Memory B cell (primary cell): Measurements from ENCODE around the gene NEK9.
A peak's percentile ranks its signal among the peaks of the same experiment; 100 is the strongest.

Experiments used
- ATAC-seq: fragments of 150-1000 bp; cut with Tn5 transposase; 2 replicates; pipeline ENCODE4 v1.10.0; 2021; ENCODE audit warnings: low read depth, mild to moderate bottlenecking, moderate library complexity
- DNase-seq, 2 donors: peaks; one replicate each; pipeline ENCODE4 v3.0.0; 2022; ENCODE audit warnings: low spot score in 2 of 2
- H3K27ac Mint-ChIP-seq: one replicate; pipeline ENCODE4 v1.8.0; 2022; ENCODE audit warnings: mild to moderate bottlenecking, moderate library complexity, mixed read lengths
- H3K27me3 Mint-ChIP-seq: one replicate; pipeline ENCODE4 v1.8.0; 2022; ENCODE audit warnings: mixed read lengths
- H3K36me3 Mint-ChIP-seq: one replicate; pipeline ENCODE4 v1.8.0; 2022; ENCODE audit warnings: mild to moderate bottlenecking, mixed read lengths
- H3K4me1 Mint-ChIP-seq: one replicate; pipeline ENCODE4 v1.8.0; 2022; ENCODE audit warnings: mixed read lengths
- H3K4me3 Mint-ChIP-seq: one replicate; pipeline ENCODE4 v1.8.0; 2022; ENCODE audit warnings: mild to moderate bottlenecking, moderate library complexity, mixed read lengths
- H3K9me3 Mint-ChIP-seq: one replicate; pipeline ENCODE4 v1.8.0; 2022; ENCODE audit warnings: mixed read lengths

The NEK9 gene

GRCh38 chr14:75109877-75110276 lies 17.0 kb downstream of the NEK9 start:
- DNase-seq (no peak), ATAC-seq (no peak)
- peaks cover 46% of the 10 kb centered on the region for H3K36me3 Mint-ChIP-seq
- H3K27ac Mint-ChIP-seq, result no peak overlapping the region
- no peaks in the 10 kb centered on the region for H3K27me3 Mint-ChIP-seq
- H3K4me1 Mint-ChIP-seq, result no peaks in the 10 kb centered on the region
- H3K9me3 Mint-ChIP-seq, result no peaks in the 10 kb centered on the region
- H3K4me3 Mint-ChIP-seq, result no peak overlapping the region

GRCh38 chr14:75107186-75107585 lies 19.7 kb downstream of the NEK9 start:
- Mint-ChIP-seq H3K9me3 (no peaks in the 10 kb centered on the region), H3K27ac (peak overlapping the region; percentile 45), H3K4me3 (no peak overlapping the region), H3K4me1 (no peaks in the 10 kb centered on the region), H3K27me3 (no peaks in the 10 kb centered on the region), H3K36me3 (peaks cover 49% of the 10 kb centered on the region)
- ATAC-seq (no peak), DNase-seq (no peak)

- ATAC-seq, result no peak
- no peaks in the 10 kb centered on the region for H3K27me3 Mint-ChIP-seq
- no peak overlapping the region for H3K4me3 Mint-ChIP-seq
- no peak overlapping the region for H3K27ac Mint-ChIP-seq
- no peaks in the 10 kb centered on the region for H3K4me1 Mint-ChIP-seq
- H3K9me3 Mint-ChIP-seq, result no peaks in the 10 kb centered on the region
- peaks cover 48% of the 10 kb centered on the region for H3K36me3 Mint-ChIP-seq
- no peak for DNase-seq
Observed at GRCh38 chr14:75101491-75101890, 25.4 kb downstream of the NEK9 start.

- no peak for ATAC-seq
- H3K36me3 Mint-ChIP-seq, result peaks cover 41% of the 10 kb centered on the region
Observed at GRCh38 chr14:75098682-75099081, 28.2 kb downstream of the NEK9 start.

GRCh38 chr14:75098212-75098611 lies 28.6 kb downstream of the NEK9 start:
- Mint-ChIP-seq H3K4me3 (no peak overlapping the region), H3K4me1 (no peaks in the 10 kb centered on the region), H3K9me3 (no peaks in the 10 kb centered on the region), H3K36me3 (peaks cover 39% of the 10 kb centered on the region), H3K27ac (no peak overlapping the region), H3K27me3 (no peaks in the 10 kb centered on the region)
- DNase-seq (no peak), ATAC-seq (no peak)

More at GRCh38 chr14:75098682-75099081, 28.2 kb downstream of the NEK9 start:
- no peaks in the 10 kb centered on the region for H3K4me1 Mint-ChIP-seq
- no peak for DNase-seq
- H3K27me3 Mint-ChIP-seq, result no peaks in the 10 kb centered on the region
- no peak overlapping the region for H3K27ac Mint-ChIP-seq
- H3K9me3 Mint-ChIP-seq, result no peaks in the 10 kb centered on the region
- no peak overlapping the region for H3K4me3 Mint-ChIP-seq

GRCh38 chr14:75096959-75097358 lies 29.9 kb downstream of the NEK9 start:
- Mint-ChIP-seq H3K4me3 (no peak overlapping the region), H3K9me3 (no peaks in the 10 kb centered on the region), H3K36me3 (peaks cover 35% of the 10 kb centered on the region), H3K27ac (no peak overlapping the region), H3K27me3 (no peaks in the 10 kb centered on the region), H3K4me1 (no peaks in the 10 kb centered on the region)
- ATAC-seq (no peak), DNase-seq (no peak)

- Mint-ChIP-seq H3K4me1 (no peaks in the 10 kb centered on the region), H3K27ac (no peak overlapping the region), H3K27me3 (no peaks in the 10 kb centered on the region), H3K4me3 (no peak overlapping the region), H3K9me3 (no peaks in the 10 kb centered on the region), H3K36me3 (peaks cover 35% of the 10 kb centered on the region)
- no peak for DNase-seq
- ATAC-seq, result peak; percentile 64
Observed at GRCh38 chr14:75095690-75096089, 31.2 kb downstream of the NEK9 start.

GRCh38 chr14:75094896-75095295 lies 32.0 kb downstream of the NEK9 start:
- Mint-ChIP-seq H3K27ac (no peak overlapping the region), H3K4me1 (no peaks in the 10 kb centered on the region), H3K4me3 (no peak overlapping the region), H3K27me3 (no peaks in the 10 kb centered on the region), H3K9me3 (no peaks in the 10 kb centered on the region), H3K36me3 (peaks cover 38% of the 10 kb centered on the region)
- ATAC-seq, result no peak
- no peak for DNase-seq

- ATAC-seq (no peak), DNase-seq (no peak)
- Mint-ChIP-seq H3K9me3 (no peaks in the 10 kb centered on the region), H3K4me1 (no peaks in the 10 kb centered on the region), H3K27ac (no peak overlapping the region), H3K36me3 (peaks cover 20% of the 10 kb centered on the region), H3K27me3 (no peaks in the 10 kb centered on the region), H3K4me3 (no peak overlapping the region)
Observed at GRCh38 chr14:75092698-75093097, 34.1 kb downstream of the NEK9 start.

- Mint-ChIP-seq H3K27me3 (no peaks in the 10 kb centered on the region), H3K36me3 (peaks cover 19% of the 10 kb centered on the region), H3K4me1 (no peaks in the 10 kb centered on the region), H3K27ac (no peak overlapping the region), H3K4me3 (no peak overlapping the region), H3K9me3 (no peaks in the 10 kb centered on the region)
- DNase-seq (no peak), ATAC-seq (no peak)
Observed at GRCh38 chr14:75091251-75091650, 35.6 kb downstream of the NEK9 start.

GRCh38 chr14:75090353-75090752 lies 36.5 kb downstream of the NEK9 start:
- Mint-ChIP-seq H3K4me1 (no peaks in the 10 kb centered on the region), H3K4me3 (no peak overlapping the region), H3K27me3 (no peaks in the 10 kb centered on the region), H3K27ac (no peak overlapping the region), H3K9me3 (no peaks in the 10 kb centered on the region), H3K36me3 (peaks cover 19% of the 10 kb centered on the region)
- ATAC-seq, result no peak
- DNase-seq, result no peak

- DNase-seq (peak; percentile 34 to 36), ATAC-seq (peak; percentile 57)
- H3K36me3 Mint-ChIP-seq, result peaks cover 24% of the 10 kb centered on the region
- H3K4me3 Mint-ChIP-seq, result no peak overlapping the region
- no peaks in the 10 kb centered on the region for H3K4me1 Mint-ChIP-seq
- no peaks in the 10 kb centered on the region for H3K9me3 Mint-ChIP-seq
- H3K27ac Mint-ChIP-seq, result no peak overlapping the region
- no peaks in the 10 kb centered on the region for H3K27me3 Mint-ChIP-seq
Observed at GRCh38 chr14:75088566-75089373, 38.1 kb downstream of the NEK9 start.

GRCh38 chr14:75088153-75088552 lies 38.7 kb downstream of the NEK9 start:
- no peak for ATAC-seq
- no peaks in the 10 kb centered on the region for H3K27me3 Mint-ChIP-seq
- no peak for DNase-seq
- H3K4me1 Mint-ChIP-seq, result no peaks in the 10 kb centered on the region
- H3K27ac Mint-ChIP-seq, result no peak overlapping the region
- H3K36me3 Mint-ChIP-seq, result peaks cover 26% of the 10 kb centered on the region
- no peak overlapping the region for H3K4me3 Mint-ChIP-seq
- H3K9me3 Mint-ChIP-seq, result no peaks in the 10 kb centered on the region

- Mint-ChIP-seq H3K4me1 (no peaks in the 10 kb centered on the region), H3K4me3 (no peak overlapping the region), H3K9me3 (no peaks in the 10 kb centered on the region), H3K36me3 (peaks cover 19% of the 10 kb centered on the region), H3K27ac (no peak overlapping the region), H3K27me3 (no peaks in the 10 kb centered on the region)
- no peak for DNase-seq
- no peak for ATAC-seq
Observed at GRCh38 chr14:75084513-75084912, 42.3 kb downstream of the NEK9 start.

- Mint-ChIP-seq H3K4me3 (no peak overlapping the region), H3K9me3 (no peaks in the 10 kb centered on the region), H3K27ac (no peak overlapping the region), H3K36me3 (peaks cover 19% of the 10 kb centered on the region), H3K27me3 (no peaks in the 10 kb centered on the region), H3K4me1 (no peaks in the 10 kb centered on the region)
- no peak for ATAC-seq
- DNase-seq, result no peak
Observed at GRCh38 chr14:75083271-75083670, 43.6 kb downstream of the NEK9 start.
